Neural cell (in vitro differentiated cells): Measurements from ENCODE around the gene SULT4A1. TPM values are rescaled to one million over a fixed set of nuclear protein-coding genes. Genes with fewer than 3 reads are reported as not detected.

Experiments
- H2AFZ ChIP-seq: fragments of 200-600, 300-800 bp; sonication (generic), shearing (Covaris generic); 2 replicates; pipeline ENCODE4 v1.6.0; 2014; ENCODE audit warnings: low read depth, mild to moderate bottlenecking, antibody characterized with exemption, low read length, moderate library complexity
- H3F3A ChIP-seq: fragments of 200-600 bp; shearing (Covaris generic); 2 replicates; pipeline ENCODE4 v1.6.1; 2016; ENCODE audit warnings: mild to moderate bottlenecking, moderate library complexity, mixed read lengths, antibody characterized with exemption, low read length; ENCODE audit not compliant: insufficient read depth, poor library complexity, severe bottlenecking
- H3K27ac ChIP-seq: fragments of 200-600, 300-800 bp; sonication (generic), shearing (Covaris generic); 2 replicates; pipeline ENCODE4 v1.5.1; 2014; ENCODE audit warnings: mild to moderate bottlenecking, low read length, moderate library complexity
- H3K27me3 ChIP-seq: fragments of 300-800, 200-600 bp; sonication (generic), shearing (Covaris generic); 2 replicates; pipeline ENCODE4 v1.6.0; 2014; ENCODE audit warnings: mild to moderate bottlenecking, low read depth, low read length, moderate library complexity; ENCODE audit not compliant: insufficient read depth
- H3K36me3 ChIP-seq: fragments of 300-800, 200-600 bp; sonication (generic), shearing (Covaris generic); 2 replicates; pipeline ENCODE4 v1.5.1; 2014; ENCODE audit warnings: mild to moderate bottlenecking, antibody characterized with exemption, low read length, moderate library complexity; ENCODE audit not compliant: insufficient read depth
- H3K4me2 ChIP-seq: fragments of 300-800, 200-600 bp; sonication (generic), shearing (Covaris generic); 2 replicates; pipeline ENCODE4 v1.6.0; 2014; ENCODE audit warnings: mild to moderate bottlenecking, low read length
- H3K4me3 ChIP-seq: fragments of 300-800, 200-600 bp; sonication (generic), shearing (Covaris generic); 2 replicates; pipeline ENCODE4 v1.5.1; 2014; ENCODE audit warnings: mild to moderate bottlenecking, low read length, moderate library complexity
- H3K79me2 ChIP-seq: fragments of 200-600 bp; shearing (Covaris generic); replicated peaks from 2 replicates; pipeline ENCODE4 v1.6.0; 2014; ENCODE audit warnings: mild to moderate bottlenecking, low read length, moderate library complexity; ENCODE audit not compliant: insufficient read depth
- H3K9ac ChIP-seq: fragments of 300-800, 200-600 bp; sonication (generic), shearing (Covaris generic); 2 replicates; pipeline ENCODE4 v1.6.1; 2016; ENCODE audit warnings: mild to moderate bottlenecking, low read length, mixed read lengths
- H3K9me2 ChIP-seq: fragments of 200-600 bp; shearing (Covaris generic); 2 replicates; pipeline ENCODE4 v1.6.1; 2016; ENCODE audit warnings: mild to moderate bottlenecking, low read length, mixed read lengths; ENCODE audit not compliant: insufficient read depth
- H3K9me3 ChIP-seq: fragments of 200-600, 300-800 bp; sonication (generic), shearing (Covaris generic); 2 replicates; pipeline ENCODE4 v1.6.1; 2016; ENCODE audit warnings: mild to moderate bottlenecking, mixed run types, low read length, moderate library complexity, mixed read lengths
- H4K20me1 ChIP-seq: fragments of 200-600 bp; shearing (Covaris generic); 2 replicates; pipeline ENCODE4 v1.6.1; 2016; ENCODE audit warnings: mild to moderate bottlenecking, mixed run types; ENCODE audit not compliant: insufficient read depth
- CTCF ChIP-seq: fragments of 450-650 bp; IDR thresholded peaks from 2 replicates; pipeline ENCODE4 v1.5.1; 2014; ENCODE audit warnings: antibody characterized with exemption, mild to moderate bottlenecking, moderate library complexity; ENCODE audit not compliant: poor library complexity, severe bottlenecking
- MXI1 ChIP-seq: fragments of 450-650 bp; conservative IDR thresholded peaks from 2 replicates; pipeline ENCODE4 v1.6.1; 2014; ENCODE audit warnings: antibody characterized with exemption, mild to moderate bottlenecking; ENCODE audit not compliant: poor library complexity, severe bottlenecking
- POLR2AphosphoS5 ChIP-seq: IDR thresholded peaks from 2 replicates; pipeline ENCODE4 v1.6.1; 2012
- RAD21 ChIP-seq: fragments of 450-650 bp; conservative IDR thresholded peaks from 2 replicates; pipeline ENCODE4 v1.6.1; 2014; ENCODE audit warnings: antibody characterized with exemption, mild to moderate bottlenecking, moderate library complexity
- REST ChIP-seq: IDR thresholded peaks from 2 replicates; pipeline ENCODE4 v1.6.1; 2012; ENCODE audit warnings: borderline replicate concordance
- SMC3 ChIP-seq: fragments of 450-650 bp; conservative IDR thresholded peaks from 2 replicates; pipeline ENCODE4 v1.6.1; 2014; ENCODE audit warnings: antibody characterized with exemption, mild to moderate bottlenecking, moderate library complexity; ENCODE audit not compliant: poor library complexity
- TAF1 ChIP-seq: IDR thresholded peaks from 2 replicates; pipeline ENCODE4 v1.6.1; 2012; ENCODE audit warnings: low read depth
- polyA plus RNA-seq: library from polyadenylated mRNA; depleted of rRNA; stranded (reverse); fragments of >200 nt; gene quantifications from 2 replicates; pipeline ENCODE4 v1.2.3, GENCODE V29; 2014

Gene SULT4A1
- polyA plus RNA-seq, 1 donor from 2014 or later, result 182 TPM

GRCh38 chr22:43891360-43892182, 29.3 kb upstream of the SULT4A1 start, which contains the start of gene PNPLA5:
Gene PNPLA5 (minus strand): TSS chr22:43892013. CDS start chr22:43891880, 133 bp downstream.
- Histone ChIP-seq H3K9me2 (no peaks in the 10 kb centered on the region), H3K4me2 (no peak within 1 kb of the TSS), H3K27ac (no peak within 1 kb of the TSS), H3K79me2 (no peaks in the 10 kb centered on the region), H3K9me3 (no peaks in the 10 kb centered on the region), H3K4me3 (peak within 1 kb of the TSS; percentile 62), H2AFZ (no peak within 1 kb of the TSS), H4K20me1 (no peaks in the 10 kb centered on the region), H3K9ac (peak within 1 kb of the TSS; percentile 12), H3F3A (no peaks in the 10 kb centered on the region), H3K36me3 (no peaks in the 10 kb centered on the region), H3K27me3 (peaks cover 43% of the 10 kb centered on the region)
- no peak for TF ChIP-seq REST
- TF ChIP-seq TAF1, result no peak
- no peak for TF ChIP-seq MXI1
- no peak for TF ChIP-seq POLR2AphosphoS5
- no peak for TF ChIP-seq SMC3
- TF ChIP-seq CTCF, result peak; percentile 25

- Histone ChIP-seq H3K4me2 (no peak overlapping the region), H3K27me3 (peaks cover 43% of the 10 kb centered on the region), H3K79me2 (no peaks in the 10 kb centered on the region), H3K27ac (no peak overlapping the region), H3K9me2 (no peaks in the 10 kb centered on the region), H3F3A (no peaks in the 10 kb centered on the region), H3K36me3 (no peaks in the 10 kb centered on the region), H3K9me3 (no peaks in the 10 kb centered on the region), H3K4me3 (peak overlapping the region; percentile 62), H4K20me1 (no peaks in the 10 kb centered on the region), H2AFZ (no peak overlapping the region), H3K9ac (peak overlapping the region; percentile 12)
- no peak for TF ChIP-seq CTCF
- no peak for TF ChIP-seq RAD21
- no peak for TF ChIP-seq MXI1
- TF ChIP-seq POLR2AphosphoS5, result no peak
- no peak for TF ChIP-seq TAF1
These were observed 28.6 kb upstream of the SULT4A1 start for GRCh38 chr22:43890901-43891331.
